Uterus (tissue), 4 donors: Measurements from ENCODE around the gene PID1. TPM values are rescaled to one million over a fixed set of nuclear protein-coding genes. Genes with fewer than 3 reads are reported as not detected.

ENCODE experiments used
- DNase-seq, 2 donors: peaks; one replicate each; pipeline ENCODE4 v3.0.0-alpha.2; 2019 to 2020
- H3K27ac ChIP-seq, 2 donors: fragments of 200-600 bp; sonication (generic); 1 replicate in 1 of 2; 2 replicates in 1 of 2; pipeline ENCODE4 v1.5.1; 2016 to 2018
- H3K27me3 ChIP-seq, 2 donors: fragments of 200-600 bp; sonication (generic); one replicate each; pipeline ENCODE4 v1.5.1; 2018 to 2019; ENCODE audit warnings: control low read depth in 1 of 2
- H3K36me3 ChIP-seq, 2 donors: fragments of 200-600 bp; sonication (generic); one replicate each; pipeline ENCODE4 v1.5.1; 2019; ENCODE audit warnings: control low read depth in 1 of 2
- H3K4me1 ChIP-seq, 2 donors: fragments of 200-600 bp; sonication (generic); one replicate each; pipeline ENCODE4 v1.5.1; 2018 to 2019; ENCODE audit warnings: control low read depth in 1 of 2
- H3K4me3 ChIP-seq, 2 donors: fragments of 200-600 bp; sonication (generic); 1 replicate in 1 of 2; 2 replicates in 1 of 2; pipeline ENCODE4 v1.5.1; 2018 to 2019; ENCODE audit warnings: mild to moderate bottlenecking in 1 of 2
- H3K9me3 ChIP-seq, 2 donors: fragments of 200-600 bp; sonication (generic); one replicate each; pipeline ENCODE4 v1.5.1; 2019; ENCODE audit warnings: control low read depth in 1 of 2
- CTCF ChIP-seq, 4 experiments: fragments of 200-600 bp in 2 of 4; fragments of 450-650 bp in 2 of 4; sonication (generic) in 2 of 4; IDR thresholded peaks; one replicate each; pipeline ENCODE4 v1.5.1; 2016 to 2019; ENCODE audit warnings: antibody characterized with exemption in 4 of 4, mild to moderate bottlenecking in 2 of 4, moderate library complexity in 1 of 4
- POLR2A ChIP-seq, 2 donors: fragments of 450-650 bp; IDR thresholded peaks; one replicate each; pipeline ENCODE4 v1.6.1; 2016; ENCODE audit warnings: antibody characterized with exemption in 2 of 2, mild to moderate bottlenecking in 1 of 2, moderate library complexity in 1 of 2
- intact Hi-C: fragments of 100-400 bp; cut with DNase I; formaldehyde crosslinking; loops from one replicate; pipeline ENCODE4 v1.15.1; 2023; ENCODE audit warnings: low total_unique reads
- total RNA-seq, 4 donors: library from RNA; depleted of rRNA in 3 of 4; stranded (reverse); fragments of >200 nt in 3 of 4; gene quantifications; one replicate each; pipeline versions ENCODE4 v1.1.0 to v1.2.4, GENCODE V29; 2014 to 2023
- donor health status: DM: yes; HTN: yes; CAD: no.

The PID1 gene
- total RNA-seq, 4 donors from 2014 or later, result 26.4 to 48.5 (median 37.1) TPM

- Histone ChIP-seq H3K27ac (no peak overlapping the region), H3K36me3 (no peaks in the 10 kb centered on the region), H3K9me3 (no peaks in the 10 kb centered on the region), H3K4me1 (no peaks in the 10 kb centered on the region), H3K4me3 (no peak overlapping the region), H3K27me3 (no peaks in the 10 kb centered on the region)
- TF ChIP-seq POLR2A (IDR thresholded peaks at IDR 0.05), result no peak
- no peak for TF ChIP-seq CTCF (IDR thresholded peaks at IDR 0.05)
- intact Hi-C loops, result no loop called here
- no peak for DNase-seq
Measured at GRCh38 chr2:229118336-229118735, 152.8 kb downstream of the PID1 start.

GRCh38 chr2:229111744-229112143, 159.3 kb downstream of the PID1 start:
- Histone ChIP-seq H3K4me1 (no peaks in the 10 kb centered on the region), H3K9me3 (no peaks in the 10 kb centered on the region), H3K36me3 (no peaks in the 10 kb centered on the region), H3K27ac (no peak overlapping the region), H3K4me3 (no peak overlapping the region), H3K27me3 (no peaks in the 10 kb centered on the region)
- no peak for DNase-seq
- intact Hi-C loops, result no loop called here
- TF ChIP-seq POLR2A (IDR thresholded peaks at IDR 0.05) (no peak), CTCF (IDR thresholded peaks at IDR 0.05) (no peak)

- no peaks in the 10 kb centered on the region for H3K4me1 ChIP-seq
- no peak for DNase-seq
- no peaks in the 10 kb centered on the region for H3K27me3 ChIP-seq
- no peaks in the 10 kb centered on the region for H3K9me3 ChIP-seq
- H3K36me3 ChIP-seq, result no peaks in the 10 kb centered on the region
- TF ChIP-seq POLR2A (IDR thresholded peaks at IDR 0.05), result no peak
- no peak for TF ChIP-seq CTCF (IDR thresholded peaks at IDR 0.05)
- intact Hi-C loops, result no loop called here
- no peak overlapping the region for H3K4me3 ChIP-seq
- H3K27ac ChIP-seq, result no peak overlapping the region
Measured at GRCh38 chr2:229109195-229109594, 161.9 kb downstream of the PID1 start.

GRCh38 chr2:229107601-229108000, 163.5 kb downstream of the PID1 start:
- Histone ChIP-seq H3K27ac (no peak overlapping the region), H3K4me3 (no peak overlapping the region), H3K9me3 (no peaks in the 10 kb centered on the region), H3K4me1 (no peaks in the 10 kb centered on the region), H3K27me3 (no peaks in the 10 kb centered on the region), H3K36me3 (no peaks in the 10 kb centered on the region)
- DNase-seq, result no peak
- TF ChIP-seq CTCF (IDR thresholded peaks at IDR 0.05) (no peak), POLR2A (IDR thresholded peaks at IDR 0.05) (no peak)
- intact Hi-C loops, result no loop called here

- Histone ChIP-seq H3K4me1 (no peaks in the 10 kb centered on the region), H3K27ac (no peak overlapping the region), H3K27me3 (no peaks in the 10 kb centered on the region), H3K36me3 (no peaks in the 10 kb centered on the region), H3K4me3 (no peak overlapping the region), H3K9me3 (no peaks in the 10 kb centered on the region)
- no peak for DNase-seq
- intact Hi-C loops, result no loop called here
- TF ChIP-seq POLR2A (IDR thresholded peaks at IDR 0.05) (no peak), CTCF (IDR thresholded peaks at IDR 0.05) (no peak)
Measured at GRCh38 chr2:229104974-229105387, 166.1 kb downstream of the PID1 start.
